Measurements from ENCODE around the gene FCER2. TPM values are rescaled to one million over a fixed set of nuclear protein-coding genes. Genes with fewer than 3 reads are reported as not detected.

The FCER2 gene
- total and polyA plus RNA-seq, 2 of the 4 experiments (the other 2 are of a cell fraction): not detected

DNA sequence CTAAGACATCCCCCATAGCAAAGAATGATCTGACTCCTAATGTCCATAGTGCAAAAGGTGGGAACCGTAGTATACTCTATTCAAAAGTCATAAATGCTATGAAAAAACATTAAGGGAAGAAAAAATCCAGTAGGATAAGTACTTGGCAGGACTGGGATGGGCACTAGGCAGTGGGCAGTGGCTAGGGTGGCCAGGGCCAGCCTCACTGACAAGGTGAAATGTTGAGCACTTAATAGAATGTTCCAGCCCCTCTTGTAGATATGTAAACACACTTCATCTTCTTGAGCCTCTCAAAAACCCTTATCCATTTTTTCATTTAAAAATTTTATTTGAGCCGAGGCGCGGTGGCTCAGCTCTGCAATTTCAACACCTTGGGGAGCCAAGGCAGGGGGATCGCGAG is 31.4 kb upstream of the FCER2 start:
- intact Hi-C loops (cut with micrococcal nuclease) (no loop called here), dilution Hi-C loops (cut with HindIII; ENCODE audit: low sequenced_read_pairs, unreplicated experiment) (no loop called here), in situ Hi-C loops (cut with MboI; ENCODE audit: low sequenced_read_pairs) (no loop called here)
- Histone ChIP-seq H3K36me3 (ENCODE audit: control insufficient read depth, insufficient read depth, low read length) (no peaks in the 10 kb centered on the region), H2AK9ac (replicated peaks; ENCODE audit: low read depth, low read length, poor library complexity) (no peak overlapping the region), H4K5ac (ENCODE audit: low read depth, low read length) (no peak overlapping the region), H3K23ac (ENCODE audit: low read depth, low read length) (no peak overlapping the region), H3K4me3 (ENCODE audit: insufficient read depth, low read depth, low read length) (no peak overlapping the region), H3K27ac (ENCODE audit: insufficient read depth, low read length) (no peak overlapping the region), H3K18ac (ENCODE audit: low read depth, low read length) (no peak overlapping the region), H2BK15ac (ENCODE audit: low read depth, low read length) (no peak overlapping the region), H2AFZ (replicated peaks; ENCODE audit: low read length, poor library complexity) (no peak overlapping the region), H3K4me2 (ENCODE audit: low read depth, low read length) (no peak overlapping the region), H2BK120ac (ENCODE audit: low read depth, low read length) (no peak overlapping the region), H2BK5ac (ENCODE audit: low read depth, low read length, poor library complexity, severe bottlenecking) (no peak overlapping the region), H3K4ac (ENCODE audit: low read depth, low read length) (no peak overlapping the region), H3K27me3 (ENCODE audit: control insufficient read depth, insufficient read depth, low read length) (peaks cover 46% of the 10 kb centered on the region), H3K14ac (replicated peaks; ENCODE audit: low read depth, low read length) (no peak overlapping the region), H3K56ac (ENCODE audit: extremely low read depth, insufficient read depth, low read length) (no peak overlapping the region), H3K79me1 (ENCODE audit: low read depth in 1 of 2, low read length in 2 of 2) (no peaks in the 10 kb centered on the region), H4K20me1 (ENCODE audit: insufficient read depth, low read length) (no peaks in the 10 kb centered on the region), H3K9ac (ENCODE audit: low read depth, low read length) (no peak overlapping the region), H2BK20ac (ENCODE audit: low read depth, low read length) (no peak overlapping the region), H2AK5ac (ENCODE audit: low read depth, low read length) (no peak overlapping the region), H3K9me1 (ENCODE audit: insufficient read depth, low read length) (no peaks in the 10 kb centered on the region), H4K8ac (ENCODE audit: low read depth in 2 of 2, low read length in 2 of 2) (no peak overlapping the region), H3K4me1 (ENCODE audit: control insufficient read depth, insufficient read depth, low read length) (no peaks in the 10 kb centered on the region), H4K91ac (ENCODE audit: insufficient read depth, low read depth, low read length) (no peak overlapping the region), H3K9me3 (ENCODE audit: control insufficient read depth, insufficient read depth, low read length) (no peaks in the 10 kb centered on the region)
- ChIA-PET POLR2A (ENCODE audit: unreplicated experiment) (no interaction called here), CTCF (no interaction called here)
- TF ChIP-seq CEBPB (IDR thresholded peaks at IDR 0.05; ENCODE audit: low read depth, low read length) (no peak), MXI1 (IDR thresholded peaks at IDR 0.05; ENCODE audit: borderline replicate concordance, low read depth, low read length) (no peak), SMC3 (IDR thresholded peaks at IDR 0.05; ENCODE audit: low read depth, low read length) (no peak)
- TF ChIP-seq, protein P1, sequence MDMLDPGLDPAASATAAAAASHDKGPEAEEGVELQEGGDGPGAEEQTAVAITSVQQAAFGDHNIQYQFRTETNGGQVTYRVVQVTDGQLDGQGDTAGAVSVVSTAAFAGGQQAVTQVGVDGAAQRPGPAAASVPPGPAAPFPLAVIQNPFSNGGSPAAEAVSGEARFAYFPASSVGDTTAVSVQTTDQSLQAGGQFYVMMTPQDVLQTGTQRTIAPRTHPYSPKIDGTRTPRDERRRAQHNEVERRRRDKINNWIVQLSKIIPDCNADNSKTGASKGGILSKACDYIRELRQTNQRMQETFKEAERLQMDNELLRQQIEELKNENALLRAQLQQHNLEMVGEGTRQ (IDR thresholded peaks at IDR 0.05; ENCODE audit: low read depth, low read length): no peak
- no CpG with 5 or more reads among the region's 6 CpGs for WGBS, 2 experiments (ENCODE audit: extremely low coverage in 2 of 2, insufficient read length in 1 of 2)
- no TSS peak for BruUV-seq (replicated peaks)
- DNase-seq: no peak
- no peak for ATAC-seq (ENCODE audit: low read depth)
